PC-3 (cell line): ENCODE measurements around the gene CACNA1E. TPM values are rescaled to one million over a fixed set of nuclear protein-coding genes. Genes with fewer than 3 reads are reported as not detected.

Experiments
- ATAC-seq: fragments of 200-7000 bp; cut with Tn5 transposase; 2 replicates; pipeline ENCODE4 v1.9.1; 2020; ENCODE audit warnings: mild to moderate bottlenecking, moderate library complexity
- BruUV-seq: library from RNA; stranded (reverse); fragments of 400-500 nt; replicated peaks from 2 replicates; lab custom pipeline; 2021; lab: Mats Ljungman, UMichigan
- CTCF ChIA-PET: fragments of 300-600 bp; sonication (Branson Sonifier 250); formaldehyde crosslinking; loops from one replicate; lab custom pipeline; 2022; ENCODE audit warnings: antibody characterized with exemption; lab: Charles Lee
- POLR2A ChIA-PET: fragments of 300-600 bp; sonication (Branson Sonifier 250); formaldehyde crosslinking; loops from one replicate; lab custom pipeline; 2022; ENCODE audit warnings: antibody characterized with exemption; ENCODE audit not compliant: unreplicated experiment; lab: Charles Lee
- DNase-seq: peaks from one replicate; pipeline ENCODE4 v3.0.0-alpha.2; 2015
- H2AFZ ChIP-seq: fragments of 300-600 bp; sonication (generic); 2 replicates; pipeline ENCODE4 v1.6.0; 2016; ENCODE audit warnings: antibody characterized with exemption, low read length
- H3F3A ChIP-seq: fragments of 300-600 bp; sonication (generic); one replicate; pipeline ENCODE4 v1.6.0; 2017; ENCODE audit warnings: antibody characterized with exemption, low read length, control low read depth, mild to moderate bottlenecking; ENCODE audit not compliant: unreplicated experiment
- H3K27ac ChIP-seq: fragments of 300-600 bp; sonication (generic); 2 replicates; pipeline ENCODE4 v1.5.1; 2016; ENCODE audit warnings: mild to moderate bottlenecking, low read length
- H3K27me3 ChIP-seq: fragments of 300-600 bp; sonication (generic); 2 replicates; pipeline ENCODE4 v1.6.1; 2016; ENCODE audit warnings: low read length, mixed read lengths
- H3K36me3 ChIP-seq: fragments of 300-600 bp; sonication (generic); 2 replicates; pipeline ENCODE4 v1.6.1; 2016; ENCODE audit warnings: low read depth, mixed run types, low read length, mixed read lengths
- H3K4me1 ChIP-seq: fragments of 300-600 bp; sonication (generic); 2 replicates; pipeline ENCODE4 v1.5.1; 2016; ENCODE audit warnings: low read length; ENCODE audit not compliant: insufficient read depth
- H3K4me2 ChIP-seq: fragments of 300-600 bp; sonication (generic); 2 replicates; pipeline ENCODE4 v1.6.0; 2016; ENCODE audit warnings: low read length
- H3K4me3 ChIP-seq: fragments of 300-600 bp; sonication (generic); 2 replicates; pipeline ENCODE4 v1.5.1; 2016; ENCODE audit warnings: mild to moderate bottlenecking, low read length, mixed read lengths
- H3K79me2 ChIP-seq: fragments of 300-600 bp; sonication (generic); 2 replicates; pipeline ENCODE4 v1.6.1; 2017; ENCODE audit warnings: low read length, mixed read lengths
- H3K9ac ChIP-seq: fragments of 300-600 bp; sonication (generic); 2 replicates; pipeline ENCODE4 v1.6.0; 2016; ENCODE audit warnings: mild to moderate bottlenecking, low read length
- H3K9me2 ChIP-seq: fragments of 300-600 bp; sonication (generic); replicated peaks from 2 replicates; pipeline ENCODE4 v1.6.1; 2016; ENCODE audit warnings: mixed run types, low read length, mixed read lengths
- H3K9me3 ChIP-seq: fragments of 300-600 bp; sonication (generic); 2 replicates; pipeline ENCODE4 v1.6.1; 2016; ENCODE audit warnings: low read length, mixed read lengths
- H4K20me1 ChIP-seq: fragments of 300-600 bp; sonication (generic); 2 replicates; pipeline ENCODE4 v1.6.1; 2016; ENCODE audit warnings: low read length, mixed read lengths
- EZH2 ChIP-seq: fragments of 300-600 bp; sonication (generic); IDR thresholded peaks from one replicate; pipeline ENCODE4 v1.6.1; 2017; ENCODE audit warnings: antibody characterized with exemption, mild to moderate bottlenecking, low read length; ENCODE audit not compliant: unreplicated experiment
- EZH2phosphoT487 ChIP-seq: fragments of 300-600 bp; sonication (generic); IDR thresholded peaks from 2 replicates; pipeline ENCODE4 v1.6.1; 2018; ENCODE audit warnings: mild to moderate bottlenecking, antibody characterized with exemption, low read length, borderline replicate concordance
- intact Hi-C: fragments of 100-400 bp; cut with micrococcal nuclease; formaldehyde crosslinking; loops from 2 replicates; pipeline ENCODE4 v1.9.0; 2023
- total RNA-seq: library from RNA; depleted of rRNA; stranded (reverse); fragments of >200 nt; gene quantifications from 2 replicates; pipeline ENCODE4 v1.2.3, GENCODE V29; 2014
- TF ChIP-seq, protein P1 (sequence below): fragments of 300-600 bp; sonication (generic); conservative IDR thresholded peaks from 2 replicates; pipeline ENCODE4 v1.5.1; 2017; ENCODE audit warnings: antibody characterized with exemption, low read depth, mild to moderate bottlenecking, low read length

Gene CACNA1E
- total RNA-seq, 1 experiment from 2014 or later = not detected

DNA sequence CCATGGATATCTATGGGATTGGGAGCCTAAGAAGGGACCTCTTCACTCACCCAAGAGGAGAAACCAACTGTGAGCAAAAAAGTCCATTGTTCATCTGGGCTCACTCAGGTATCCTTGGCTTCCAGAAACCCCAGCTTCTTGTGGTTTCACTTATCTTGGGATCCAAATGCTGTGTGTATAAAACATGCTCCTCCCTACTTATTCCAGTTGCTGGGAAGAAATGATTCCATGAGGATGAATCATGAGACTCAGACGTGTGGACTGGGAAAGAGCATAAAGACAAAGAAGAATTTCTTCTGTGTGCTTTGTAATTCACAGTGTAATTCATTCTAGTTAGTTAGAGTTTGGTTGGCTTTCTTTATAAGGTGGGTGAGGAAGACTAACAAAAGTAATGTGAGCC is 294.5 kb downstream of the CACNA1E start:
- DNase-seq = no peak
- BruUV-seq = no TSS peak
- POLR2A ChIA-PET = no interaction called here

DNA sequence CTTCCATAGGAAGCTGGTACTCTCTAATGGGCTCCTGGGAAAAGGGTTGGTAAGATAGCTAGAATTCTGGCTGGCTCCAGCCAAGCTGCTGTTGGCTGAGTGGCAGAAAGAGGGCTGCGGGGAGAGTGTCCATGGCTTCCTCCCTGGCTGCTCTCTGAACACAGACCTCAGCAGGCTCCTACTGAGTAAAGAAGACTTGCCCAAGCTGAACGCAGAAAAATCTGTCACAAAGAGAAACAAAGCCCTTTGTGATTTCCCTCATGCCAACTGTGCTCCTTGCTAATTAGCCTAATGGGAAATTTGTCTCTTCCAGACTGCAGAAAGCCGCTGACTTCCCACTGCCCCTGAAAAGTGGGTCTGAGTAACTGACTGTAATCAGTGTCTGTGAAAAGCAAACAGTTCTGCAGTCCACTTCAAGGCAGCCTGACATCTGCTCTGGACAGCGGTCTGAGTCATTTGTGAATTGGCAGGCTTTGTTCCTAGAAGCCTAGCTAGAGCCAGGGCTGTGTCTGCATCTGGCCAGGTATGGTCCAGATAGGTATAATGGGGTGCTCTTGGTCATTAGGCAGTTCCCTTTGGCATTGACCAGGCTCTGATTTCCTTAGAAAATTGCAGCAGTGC is 295.4 kb downstream of the CACNA1E start:
- Histone ChIP-seq H3K9me3 (no peaks in the 10 kb centered on the region), H3K4me2 (no peak overlapping the region), H3K27me3 (no peaks in the 10 kb centered on the region), H3F3A (no peaks in the 10 kb centered on the region), H3K4me3 (no peak overlapping the region), H3K79me2 (no peaks in the 10 kb centered on the region), H3K27ac (no peak overlapping the region), H3K9ac (no peak overlapping the region), H3K36me3 (no peaks in the 10 kb centered on the region), H2AFZ (no peak overlapping the region), H4K20me1 (no peaks in the 10 kb centered on the region), H3K4me1 (no peaks in the 10 kb centered on the region), H3K9me2 (no peaks in the 10 kb centered on the region)
- no peak for TF ChIP-seq EZH2
- TF ChIP-seq, protein P1, sequence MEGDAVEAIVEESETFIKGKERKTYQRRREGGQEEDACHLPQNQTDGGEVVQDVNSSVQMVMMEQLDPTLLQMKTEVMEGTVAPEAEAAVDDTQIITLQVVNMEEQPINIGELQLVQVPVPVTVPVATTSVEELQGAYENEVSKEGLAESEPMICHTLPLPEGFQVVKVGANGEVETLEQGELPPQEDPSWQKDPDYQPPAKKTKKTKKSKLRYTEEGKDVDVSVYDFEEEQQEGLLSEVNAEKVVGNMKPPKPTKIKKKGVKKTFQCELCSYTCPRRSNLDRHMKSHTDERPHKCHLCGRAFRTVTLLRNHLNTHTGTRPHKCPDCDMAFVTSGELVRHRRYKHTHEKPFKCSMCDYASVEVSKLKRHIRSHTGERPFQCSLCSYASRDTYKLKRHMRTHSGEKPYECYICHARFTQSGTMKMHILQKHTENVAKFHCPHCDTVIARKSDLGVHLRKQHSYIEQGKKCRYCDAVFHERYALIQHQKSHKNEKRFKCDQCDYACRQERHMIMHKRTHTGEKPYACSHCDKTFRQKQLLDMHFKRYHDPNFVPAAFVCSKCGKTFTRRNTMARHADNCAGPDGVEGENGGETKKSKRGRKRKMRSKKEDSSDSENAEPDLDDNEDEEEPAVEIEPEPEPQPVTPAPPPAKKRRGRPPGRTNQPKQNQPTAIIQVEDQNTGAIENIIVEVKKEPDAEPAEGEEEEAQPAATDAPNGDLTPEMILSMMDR = no peak
- TF ChIP-seq EZH2phosphoT487 = no peak
- intact Hi-C loops = no loop called here
- no peak for DNase-seq
- POLR2A ChIA-PET = no interaction called here
- CTCF ChIA-PET = no interaction called here
- no TSS peak for BruUV-seq
- no peak for ATAC-seq

More for the DNA sequence above, 294.5 kb downstream of the CACNA1E start:
- Histone ChIP-seq H3K9ac (no peak overlapping the region), H3K4me2 (no peak overlapping the region), H3K27ac (no peak overlapping the region), H3K4me3 (no peak overlapping the region), H3K36me3 (no peaks in the 10 kb centered on the region), H3K79me2 (no peaks in the 10 kb centered on the region), H3K9me3 (no peaks in the 10 kb centered on the region), H3K9me2 (no peaks in the 10 kb centered on the region), H2AFZ (no peak overlapping the region), H4K20me1 (no peaks in the 10 kb centered on the region), H3K27me3 (no peaks in the 10 kb centered on the region), H3K4me1 (no peaks in the 10 kb centered on the region), H3F3A (no peaks in the 10 kb centered on the region)
- intact Hi-C loops = no loop called here
- CTCF ChIA-PET = no interaction called here
- ATAC-seq = no peak
- TF ChIP-seq, protein P1 = no peak
- TF ChIP-seq EZH2 (no peak), EZH2phosphoT487 (no peak)

DNA sequence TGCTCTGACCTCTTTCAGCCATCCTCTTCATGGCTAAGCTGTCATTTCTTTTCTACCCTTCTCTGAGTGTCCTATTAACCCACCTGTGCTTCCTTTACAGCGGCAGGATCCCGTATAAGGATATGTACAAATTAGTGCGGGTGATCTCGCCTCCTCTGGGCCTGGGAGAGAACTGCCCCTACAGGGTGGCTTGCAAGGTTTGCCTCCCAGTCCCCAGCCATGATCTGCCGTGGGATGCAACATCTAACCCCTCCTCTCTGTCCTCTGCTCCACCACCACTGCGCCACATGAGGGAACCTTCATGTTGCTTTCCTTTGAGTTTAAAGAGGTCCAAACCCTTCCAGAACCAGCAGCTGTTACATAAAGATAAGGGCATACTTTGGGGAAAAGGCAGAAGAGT is 296.0 kb downstream of the CACNA1E start:
- Histone ChIP-seq H3F3A (no peaks in the 10 kb centered on the region), H3K9me2 (no peaks in the 10 kb centered on the region), H3K9ac (no peak overlapping the region), H3K79me2 (no peaks in the 10 kb centered on the region), H3K9me3 (no peaks in the 10 kb centered on the region), H2AFZ (no peak overlapping the region), H3K4me2 (no peak overlapping the region), H3K36me3 (no peaks in the 10 kb centered on the region), H3K4me1 (no peaks in the 10 kb centered on the region), H4K20me1 (no peaks in the 10 kb centered on the region), H3K27ac (no peak overlapping the region), H3K27me3 (no peaks in the 10 kb centered on the region), H3K4me3 (no peak overlapping the region)
- ATAC-seq (no peak), DNase-seq (no peak)
- CTCF ChIA-PET = no interaction called here
- no TSS peak for BruUV-seq
- no peak for TF ChIP-seq EZH2phosphoT487
- TF ChIP-seq, protein P1 = no peak
- TF ChIP-seq EZH2 = no peak
- POLR2A ChIA-PET = no interaction called here
- intact Hi-C loops = no loop called here
